Right lobe of liver (tissue), 6 donors: ENCODE measurements around the gene KDM2B. TPM values are rescaled to one million over a fixed set of nuclear protein-coding genes. Genes with fewer than 3 reads are reported as not detected.

ENCODE experiments used
- ATAC-seq, 4 donors: fragments of 200-7000 bp; cut with Tn5 transposase; one replicate each; pipeline ENCODE4 v1.9.1; 2020; ENCODE audit warnings: mild to moderate bottlenecking in 4 of 4, moderate library complexity in 4 of 4
- DNase-seq, 3 donors: peaks; one replicate each; pipeline ENCODE4 v3.0.0-alpha.2; 2020
- H3K27ac ChIP-seq, 3 donors: fragments of 200-600 bp; one replicate each; pipeline ENCODE4 v1.8.0; 2022
- H3K27me3 ChIP-seq, 2 donors: fragments of 200-600 bp; one replicate each; pipeline ENCODE4 v1.8.0; 2022
- H3K36me3 ChIP-seq, 4 donors: fragments of 200-600 bp; sonication (generic) in 1 of 4; one replicate each; pipeline versions ENCODE4 v1.5.1 to v1.8.0; 2017 to 2022; ENCODE audit warnings: control low read depth in 1 of 4
- H3K4me1 ChIP-seq, 4 donors: fragments of 200-600 bp; sonication (generic) in 1 of 4; one replicate each; pipeline versions ENCODE4 v1.5.1 to v1.8.0; 2017 to 2022; ENCODE audit warnings: control low read depth in 1 of 4
- H3K4me3 ChIP-seq, 3 donors: fragments of 200-600 bp; one replicate each; pipeline ENCODE4 v1.8.0; 2022
- H3K9me3 ChIP-seq, 4 donors: fragments of 200-600 bp; sonication (generic) in 1 of 4; one replicate each; pipeline versions ENCODE4 v1.5.1 to v1.8.0; 2017 to 2022; ENCODE audit warnings: control low read depth in 1 of 4
- POLR2A ChIP-seq: fragments of 450-650 bp; IDR thresholded peaks from one replicate; pipeline ENCODE4 v1.6.1; 2017; ENCODE audit warnings: antibody characterized with exemption, mild to moderate bottlenecking
- WGBS: methylation state at CpG from one replicate; pipeline ENCODE4 v1.1.6; 2018; ENCODE audit warnings: low coverage, low lambda C conversion rate; ENCODE audit not compliant: insufficient coverage; ENCODE audit errors: missing lambda C conversion rate; 5-methylcytosine and 5-hydroxymethylcytosine counted together
- intact Hi-C, 2 donors: fragments of 100-400 bp; cut with DNase I; formaldehyde crosslinking; loops; one replicate each; pipeline versions ENCODE4 v1.11.2 to v1.14.1; 2022
- total RNA-seq, 6 experiments: library from RNA; depleted of rRNA in 2 of 6; stranded (reverse); fragments of >200 nt in 2 of 6; fragmentation: NEBNext Ultra II Directional in 3 of 6; extraction: Animal tissue kit (Norgen Biotek cat#: 25700) in 3 of 6; gene quantifications; one replicate each; pipeline versions ENCODE4 v1.1.0 to v1.2.4, GENCODE V29; 2016 to 2023
- TF ChIP-seq, protein P1 (sequence below), 4 donors: fragments of 200-600 bp in 3 of 4; fragments of 450-650 bp in 1 of 4; IDR thresholded peaks; one replicate each; pipeline versions ENCODE4 v1.5.1 to v1.8.0; 2016 to 2022; ENCODE audit warnings: antibody characterized with exemption in 4 of 4, mild to moderate bottlenecking in 2 of 4
- donor health status: DM: no; HTN: yes; CAD: no.
- donor health status: DM: no; HTN: no; CAD: no.
- donor health status: DM: no; HTN: no; CAD: no.
- donor health status: DM: no; HTN: yes; CAD: no.
- donor health status: DM: no; HTN: yes; CAD: no.

The KDM2B gene
- total RNA-seq, 6 experiments from 2014 or later = 4.8 to 22.8 (median 9.8) TPM

DNA sequence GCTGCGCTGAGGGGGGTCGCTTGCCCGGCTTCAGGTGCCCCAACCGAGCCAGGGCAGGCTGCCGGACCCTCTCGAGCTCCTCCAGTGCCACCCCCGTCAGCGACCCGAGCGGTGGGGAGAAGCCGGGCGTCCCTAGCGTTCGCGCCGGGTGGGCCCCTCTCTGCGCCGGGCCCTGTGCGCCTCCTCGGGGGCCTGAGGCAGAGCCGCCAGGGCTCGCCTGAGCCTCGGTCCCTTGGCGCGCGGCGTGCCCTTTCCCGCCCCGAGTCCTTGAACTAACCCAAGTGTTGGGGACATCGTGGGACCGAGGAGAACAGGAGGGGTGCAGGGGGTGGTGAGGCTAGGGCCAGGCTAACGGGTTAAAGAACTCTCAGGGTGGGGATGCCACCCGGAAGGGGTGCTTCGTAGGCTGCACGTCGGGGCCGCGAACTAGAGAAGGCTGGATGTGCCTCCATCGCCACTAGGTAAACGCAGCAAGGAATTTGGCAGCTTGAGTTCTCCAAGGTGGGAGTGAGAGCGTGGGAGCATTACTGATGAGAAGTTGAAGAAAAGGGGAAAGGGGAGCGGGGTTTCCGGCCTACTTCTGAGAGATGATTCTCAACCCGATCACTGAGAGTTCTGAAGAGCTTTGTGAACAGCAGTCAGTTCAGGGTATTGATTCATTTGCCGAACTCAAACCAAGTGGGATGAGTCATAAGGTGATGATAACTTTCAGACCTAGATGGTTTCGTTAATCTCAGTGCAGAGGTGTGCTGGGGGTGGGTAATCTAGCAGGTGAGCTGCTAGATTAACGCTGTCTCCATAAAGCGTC is 180.3 kb downstream of the KDM2B start:
- TF ChIP-seq, protein P1, sequence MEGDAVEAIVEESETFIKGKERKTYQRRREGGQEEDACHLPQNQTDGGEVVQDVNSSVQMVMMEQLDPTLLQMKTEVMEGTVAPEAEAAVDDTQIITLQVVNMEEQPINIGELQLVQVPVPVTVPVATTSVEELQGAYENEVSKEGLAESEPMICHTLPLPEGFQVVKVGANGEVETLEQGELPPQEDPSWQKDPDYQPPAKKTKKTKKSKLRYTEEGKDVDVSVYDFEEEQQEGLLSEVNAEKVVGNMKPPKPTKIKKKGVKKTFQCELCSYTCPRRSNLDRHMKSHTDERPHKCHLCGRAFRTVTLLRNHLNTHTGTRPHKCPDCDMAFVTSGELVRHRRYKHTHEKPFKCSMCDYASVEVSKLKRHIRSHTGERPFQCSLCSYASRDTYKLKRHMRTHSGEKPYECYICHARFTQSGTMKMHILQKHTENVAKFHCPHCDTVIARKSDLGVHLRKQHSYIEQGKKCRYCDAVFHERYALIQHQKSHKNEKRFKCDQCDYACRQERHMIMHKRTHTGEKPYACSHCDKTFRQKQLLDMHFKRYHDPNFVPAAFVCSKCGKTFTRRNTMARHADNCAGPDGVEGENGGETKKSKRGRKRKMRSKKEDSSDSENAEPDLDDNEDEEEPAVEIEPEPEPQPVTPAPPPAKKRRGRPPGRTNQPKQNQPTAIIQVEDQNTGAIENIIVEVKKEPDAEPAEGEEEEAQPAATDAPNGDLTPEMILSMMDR (IDR thresholded peaks at IDR 0.05) = no peak
- TF ChIP-seq POLR2A = no peak
- H3K36me3 ChIP-seq = peaks cover 0 to 7% (median 0%) of the 10 kb centered on the region in 4 donors
- peak overlapping the region; percentile 73 to 94 (median 79) for H3K27ac ChIP-seq
- 2% methylated on average over 26 of the region's 48 CpGs for WGBS
- no peaks in the 10 kb centered on the region for H3K27me3 ChIP-seq
- H3K4me1 ChIP-seq = peaks cover 0 to 31% (median 11%) of the 10 kb centered on the region in 4 donors
- peak in 1 of 3 donors; percentile 59 for DNase-seq
- ATAC-seq = peak; percentile 50 to 59 (median 55)
- intact Hi-C loops = no loop called here
- H3K4me3 ChIP-seq = peak overlapping the region; percentile 79 to 97 (median 92)
- H3K9me3 ChIP-seq = no peaks in the 10 kb centered on the region

DNA sequence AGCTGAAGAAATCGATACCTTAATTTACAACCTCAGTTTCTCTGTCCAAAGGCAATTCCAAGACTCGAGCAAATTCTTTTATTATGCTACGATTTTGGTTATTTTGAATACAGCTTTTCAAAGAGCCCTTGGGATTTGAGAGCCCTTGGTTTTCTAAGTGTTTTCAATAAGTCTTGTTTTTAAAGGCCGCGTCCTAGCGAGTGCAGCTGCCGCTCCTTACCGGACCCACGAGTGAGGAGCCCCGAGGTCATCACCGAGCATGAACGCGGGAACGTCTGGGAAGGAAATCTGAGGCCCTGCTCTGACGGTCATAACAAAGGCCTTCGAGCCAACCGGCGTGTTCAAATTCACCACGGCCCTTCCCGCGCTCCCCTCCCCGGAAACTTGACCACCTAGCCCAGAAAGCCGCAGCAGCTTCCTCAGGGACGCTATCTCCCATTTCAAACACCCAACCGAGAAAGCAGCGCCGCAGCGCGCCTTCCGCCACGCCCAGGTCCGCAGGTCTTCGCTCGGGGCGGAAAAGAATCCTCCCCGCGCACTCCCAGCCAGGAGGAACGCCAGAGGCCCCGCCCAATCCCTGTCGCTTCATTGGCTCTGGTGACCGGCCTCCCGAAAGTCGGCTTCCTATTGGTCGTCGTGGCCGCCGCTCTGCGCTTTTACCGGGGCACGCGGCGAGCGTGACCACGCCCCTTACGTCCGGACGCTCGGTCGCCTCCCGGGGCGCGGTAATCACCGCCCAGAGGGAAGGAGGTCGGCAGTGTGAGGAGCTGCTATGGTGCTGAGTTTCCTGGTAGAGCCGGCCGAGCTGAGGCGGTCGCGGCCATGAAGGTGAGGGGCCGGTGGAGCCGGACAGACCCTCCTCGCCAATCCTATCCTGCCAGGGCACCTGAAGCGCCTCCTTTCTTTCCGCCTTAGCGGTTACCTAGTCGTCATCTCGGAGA is 181.2 kb downstream of the KDM2B start, which contains the start of gene RNF34:
TSS of gene RNF34 (plus strand) at position 728 of the 941 bp plus-strand sequence. CDS start at position 823, 95 bp downstream.
- DNase-seq (peak; percentile 99 to 100 (median 100)), ATAC-seq (peak; percentile 97 to 99 (median 98))
- no peaks in the 10 kb centered on the region for H3K27me3 ChIP-seq
- TF ChIP-seq, protein P1 (IDR thresholded peaks at IDR 0.05) = peak in 1 of 4 donors; percentile 4
- TF ChIP-seq POLR2A = peak; percentile 98
- 4% methylated on average over 10 of the region's 77 CpGs for WGBS
- peak within 1 kb of the TSS; percentile 73 to 94 (median 79) for H3K27ac ChIP-seq
- H3K36me3 ChIP-seq = no peaks in the 10 kb centered on the region
- H3K4me3 ChIP-seq = peak within 1 kb of the TSS; percentile 79 to 97 (median 92)
- intact Hi-C loops = no loop called here
- H3K9me3 ChIP-seq = no peaks in the 10 kb centered on the region
- H3K4me1 ChIP-seq = peaks cover 0 to 28% (median 11%) of the 10 kb centered on the region in 4 donors

DNA sequence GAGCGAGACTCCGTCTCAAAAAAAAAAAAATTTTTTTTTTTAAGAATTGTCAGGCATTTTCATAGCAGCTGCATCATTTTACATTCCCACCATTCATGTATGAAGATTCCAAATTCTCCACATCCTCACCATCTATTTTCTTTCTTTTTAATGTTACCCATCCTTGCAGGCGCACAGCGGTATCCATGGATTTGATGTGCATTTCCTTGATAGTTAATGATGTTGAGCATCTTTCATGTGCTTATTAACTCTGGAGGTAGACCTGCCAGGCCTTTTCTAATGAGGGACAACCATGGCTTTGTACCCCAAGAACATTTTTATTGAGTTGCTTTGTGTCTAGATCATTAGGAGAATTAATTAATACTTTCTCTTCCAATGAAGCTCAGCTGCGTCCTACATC is 182.5 kb downstream of the KDM2B start:
- H3K9me3 ChIP-seq = no peaks in the 10 kb centered on the region
- H3K4me1 ChIP-seq = peaks cover 0 to 25% (median 11%) of the 10 kb centered on the region in 4 donors
- no peaks in the 10 kb centered on the region for H3K36me3 ChIP-seq
- ATAC-seq (no peak), DNase-seq (no peak)
- WGBS = 96% methylated on average over 3 of the region's 5 CpGs
- TF ChIP-seq, protein P1 (IDR thresholded peaks at IDR 0.05) = no peak
- no peak for TF ChIP-seq POLR2A
- H3K27me3 ChIP-seq = no peaks in the 10 kb centered on the region
- H3K4me3 ChIP-seq = no peak overlapping the region
- intact Hi-C loops = no loop called here
- no peak overlapping the region for H3K27ac ChIP-seq

DNA sequence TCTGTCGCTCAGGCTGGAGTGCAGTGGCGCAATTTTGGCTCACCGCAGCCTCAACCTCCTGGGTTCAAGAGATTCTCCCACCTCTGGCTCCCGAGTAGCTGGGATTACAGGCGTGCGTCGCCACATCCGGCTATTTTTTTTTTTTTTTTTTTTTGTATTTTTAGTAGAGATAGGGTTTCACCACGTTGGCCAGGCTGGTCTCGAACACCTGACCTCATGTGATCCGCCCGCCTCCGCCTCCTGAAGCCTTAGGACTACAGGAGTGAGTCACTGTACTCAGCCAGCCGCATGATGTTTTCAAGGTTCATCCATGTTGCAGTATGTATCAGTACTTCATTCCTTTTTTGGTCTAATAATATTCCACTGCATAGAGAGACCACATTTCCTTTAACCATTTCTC is 183.3 kb downstream of the KDM2B start:
- Histone ChIP-seq H3K36me3 (no peaks in the 10 kb centered on the region), H3K27me3 (no peaks in the 10 kb centered on the region), H3K4me3 (no peak overlapping the region), H3K27ac (no peak overlapping the region), H3K9me3 (no peaks in the 10 kb centered on the region), H3K4me1 (peaks cover 0 to 25% (median 11%) of the 10 kb centered on the region in 4 donors)
- DNase-seq = peak in 1 of 3 donors; percentile 21
- 96% methylated on average over 14 of the region's 14 CpGs for WGBS
- TF ChIP-seq, protein P1 (IDR thresholded peaks at IDR 0.05) = no peak
- no peak for TF ChIP-seq POLR2A
- intact Hi-C loops = no loop called here
- ATAC-seq = no peak
